HG03095 (cell line): ENCODE measurements around the gene TAF1B.
A peak's percentile ranks its signal among the peaks of the same experiment; 100 is the strongest.

Experiments used
- ATAC-seq: cut with Tn5 transposase; IDR thresholded peaks from one replicate; pipeline ENCODE4 v1.9.1; 2021; ENCODE audit warnings: moderate library complexity; ENCODE audit not compliant: unreplicated experiment

Gene TAF1B

DNA sequence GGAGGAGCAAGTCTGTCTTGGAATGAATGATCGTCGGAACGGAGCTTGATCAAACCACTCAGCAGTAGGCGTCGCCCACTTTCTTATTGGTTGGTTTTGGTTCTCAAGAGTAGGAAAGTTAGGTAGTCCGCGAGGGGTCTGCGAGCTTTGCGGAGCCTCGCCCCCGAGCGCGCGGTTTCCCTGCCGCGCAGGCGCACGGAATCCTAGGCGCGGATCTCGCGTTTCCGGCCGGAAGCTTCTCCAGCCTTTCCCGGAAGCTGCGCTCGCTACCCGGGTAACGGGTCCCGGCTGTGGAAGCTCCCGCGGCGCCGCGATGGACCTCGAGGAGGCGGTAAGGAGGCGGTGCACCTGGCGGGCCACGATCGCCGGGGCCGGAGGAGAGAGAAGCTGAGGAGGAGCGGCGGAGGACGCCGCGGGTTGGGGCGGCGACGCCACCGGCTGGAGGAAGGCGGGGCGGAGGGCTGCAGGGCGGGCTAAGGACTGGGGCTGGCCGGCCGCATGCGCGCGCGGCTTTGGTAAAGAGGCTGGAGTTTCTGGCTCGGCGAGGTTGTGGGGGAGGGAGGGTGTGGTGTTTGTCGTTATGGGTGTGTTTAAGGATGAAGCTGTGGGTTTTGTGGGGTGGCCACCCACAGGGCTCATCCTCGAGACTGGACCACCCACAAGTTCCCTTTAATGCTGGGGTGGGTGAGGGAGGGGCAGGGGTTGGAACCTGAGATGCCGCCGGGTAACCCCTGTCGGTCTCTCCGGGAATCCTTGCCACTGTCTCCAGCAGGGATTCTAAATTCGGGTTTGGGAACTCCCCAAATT is at the start of gene TAF1B:
Gene TAF1B, plus strand, starts transcription at position 246 of the 807 bp plus-strand sequence. Its CDS starts 68 bp downstream, at position 314.
- ATAC-seq, result peak; percentile 80

DNA sequence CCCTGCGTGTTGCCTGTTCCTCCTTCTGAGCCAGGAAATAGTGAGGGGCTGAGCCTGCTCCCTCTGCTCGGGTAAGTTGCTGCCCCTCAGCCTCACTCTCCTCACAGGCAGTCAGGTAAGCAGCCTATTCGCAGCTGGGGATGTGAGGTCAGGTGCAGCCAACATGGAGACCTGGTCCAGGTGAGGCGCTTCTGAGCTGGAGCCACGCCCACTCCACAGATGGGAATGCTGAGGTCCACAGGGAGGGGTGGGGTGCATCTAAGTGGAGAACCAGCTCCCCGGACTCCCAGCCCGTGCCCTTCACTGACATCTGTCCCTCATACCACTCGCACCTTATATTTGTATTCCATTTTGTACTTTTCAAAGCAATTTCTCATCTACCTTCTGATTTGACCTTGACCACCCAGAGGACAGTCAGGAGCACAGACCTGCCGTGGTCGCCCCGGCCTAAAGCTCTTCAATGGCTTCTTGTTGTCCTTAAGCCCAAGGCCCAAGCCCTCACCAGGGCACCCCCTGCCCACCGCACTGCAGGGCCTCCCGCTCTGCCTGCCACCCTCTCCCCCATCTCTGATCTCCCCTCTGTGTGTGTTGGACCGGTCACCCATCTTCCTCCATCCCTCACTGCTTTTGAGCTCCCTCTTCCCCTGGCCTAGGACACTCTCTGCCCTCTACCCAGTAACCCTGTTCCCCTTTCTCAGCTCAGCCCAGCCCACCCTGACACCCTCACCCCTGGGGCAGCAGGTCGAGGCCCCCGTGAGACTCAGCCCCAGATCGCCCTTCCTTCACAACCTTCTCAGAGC is 49.2 kb upstream of the TAF1B start:
- ATAC-seq, result no peak

DNA sequence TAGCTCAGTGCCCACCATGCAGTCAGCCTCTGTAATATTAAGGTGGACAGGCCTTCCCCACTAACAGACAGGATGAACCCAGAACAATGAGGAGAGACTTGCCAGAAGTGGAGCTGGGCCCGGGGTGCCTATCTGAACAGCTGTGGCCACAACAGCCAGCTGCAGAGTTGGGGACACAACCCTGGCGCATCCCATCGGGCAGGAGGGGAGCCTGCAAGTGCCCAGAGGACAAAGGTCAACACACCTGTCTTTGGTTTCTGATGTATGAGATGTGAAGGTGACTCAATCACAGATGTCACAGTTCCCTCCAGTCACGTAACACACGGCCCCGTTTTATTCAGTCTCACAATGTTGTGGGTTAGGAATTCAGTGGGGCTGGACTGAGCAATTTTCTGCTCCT is 48.2 kb upstream of the TAF1B start:
- ATAC-seq, result no peak

DNA sequence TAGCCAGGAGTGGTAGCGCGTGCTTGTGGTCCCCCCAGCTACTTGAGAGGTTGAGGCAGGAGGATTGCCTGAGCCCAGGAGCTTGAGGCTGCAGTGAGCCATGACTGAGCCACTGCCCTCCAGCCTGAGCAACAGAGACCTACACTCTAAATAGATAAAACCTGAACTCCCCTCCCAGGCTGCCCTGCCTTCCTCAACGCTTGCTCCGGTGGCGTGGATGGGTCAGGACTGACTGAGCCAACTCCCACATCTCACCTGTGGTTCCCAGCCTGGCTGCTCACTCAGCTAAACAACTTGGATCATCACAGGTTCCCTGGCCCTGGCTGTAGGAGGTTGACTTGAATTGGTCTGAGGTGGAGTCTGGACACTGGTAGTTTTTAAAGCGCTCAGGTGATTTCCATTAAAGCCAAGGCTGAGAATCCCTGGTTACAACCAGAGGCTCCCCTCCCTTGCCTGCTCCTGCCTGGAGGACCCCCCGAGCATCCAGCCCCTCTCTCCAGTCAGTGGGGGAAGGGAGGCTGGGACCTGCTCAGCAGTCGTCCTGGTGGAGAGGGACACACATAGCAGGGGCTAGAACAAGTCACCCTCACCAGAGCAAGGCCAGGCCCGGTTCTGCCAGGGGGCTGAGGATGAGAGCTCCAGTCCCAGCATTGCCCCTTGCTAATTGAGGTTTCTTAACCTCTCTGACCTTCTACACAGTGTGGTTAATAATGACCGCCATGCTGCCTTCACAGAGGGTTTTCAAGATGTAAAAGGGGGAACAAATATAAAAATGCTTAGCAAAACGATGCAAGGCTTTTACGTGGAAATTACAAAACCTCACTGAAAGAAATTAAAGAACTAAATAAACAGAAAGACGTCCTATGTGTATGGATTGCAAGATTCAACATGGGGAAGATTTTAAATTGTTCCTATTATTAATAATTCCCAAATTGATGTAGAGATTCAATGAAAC is 46.9 kb upstream of the TAF1B start:
- no peak for ATAC-seq

DNA sequence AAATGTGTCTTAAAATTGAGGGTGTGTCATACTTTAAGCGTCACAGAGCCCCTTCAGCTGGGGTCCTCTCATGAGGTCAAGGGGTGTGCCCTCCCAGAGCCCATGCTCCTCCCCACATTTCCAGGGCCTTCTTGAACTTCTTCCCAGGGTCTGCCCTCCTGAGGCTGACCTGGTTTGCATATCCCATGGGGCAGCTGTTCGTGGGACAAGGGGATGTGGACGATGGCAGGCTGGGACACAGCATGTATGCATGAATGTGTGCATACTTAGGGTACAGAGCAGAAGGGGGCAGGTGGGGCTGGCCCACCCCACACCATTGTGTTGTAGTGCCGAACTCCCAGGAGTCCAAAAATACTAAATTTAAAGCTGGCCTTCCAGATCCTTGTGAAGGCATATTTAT is 46.2 kb upstream of the TAF1B start:
- no peak for ATAC-seq

DNA sequence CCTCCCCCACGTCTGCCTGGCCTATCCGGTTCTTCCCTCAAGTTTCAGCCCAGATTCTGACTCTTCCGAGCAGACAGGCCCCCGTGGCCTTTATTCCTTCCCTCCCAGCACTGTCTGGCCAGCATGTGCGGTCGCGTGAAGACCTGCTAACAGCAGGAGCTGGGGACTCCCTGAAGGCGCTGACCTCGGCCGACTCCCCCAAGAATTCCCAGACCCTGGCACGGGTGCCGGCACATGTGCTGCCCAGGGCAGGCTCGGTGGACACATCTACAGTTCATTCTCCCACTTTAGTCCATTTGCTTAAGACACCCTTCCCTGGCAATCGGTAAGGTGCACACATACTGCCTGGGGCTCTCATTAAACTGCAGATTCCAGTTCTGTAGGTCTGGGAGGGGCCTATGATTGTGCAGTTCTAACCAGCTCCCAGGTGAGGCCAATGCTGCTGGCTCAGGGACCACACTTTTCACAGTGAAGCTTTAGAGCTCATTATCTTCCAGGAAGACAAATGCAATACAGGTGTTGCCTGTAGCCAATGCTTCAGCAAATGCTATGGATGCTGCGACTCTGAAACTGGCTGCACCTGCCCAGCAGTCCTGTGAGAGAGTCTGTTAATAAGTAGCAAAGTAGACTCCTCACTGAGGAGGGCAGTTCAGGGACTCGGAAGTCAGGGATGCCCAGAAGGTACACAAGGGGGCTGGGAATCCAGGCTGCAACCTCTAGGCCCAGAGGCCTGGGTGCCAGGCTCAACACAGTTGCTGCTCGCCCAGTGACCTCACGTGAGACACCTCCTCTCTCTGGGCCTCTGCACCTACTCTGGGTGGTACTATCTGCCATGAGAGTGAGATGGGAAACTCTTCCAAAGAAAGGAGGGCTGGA is 45.4 kb upstream of the TAF1B start:
- ATAC-seq, result no peak

DNA sequence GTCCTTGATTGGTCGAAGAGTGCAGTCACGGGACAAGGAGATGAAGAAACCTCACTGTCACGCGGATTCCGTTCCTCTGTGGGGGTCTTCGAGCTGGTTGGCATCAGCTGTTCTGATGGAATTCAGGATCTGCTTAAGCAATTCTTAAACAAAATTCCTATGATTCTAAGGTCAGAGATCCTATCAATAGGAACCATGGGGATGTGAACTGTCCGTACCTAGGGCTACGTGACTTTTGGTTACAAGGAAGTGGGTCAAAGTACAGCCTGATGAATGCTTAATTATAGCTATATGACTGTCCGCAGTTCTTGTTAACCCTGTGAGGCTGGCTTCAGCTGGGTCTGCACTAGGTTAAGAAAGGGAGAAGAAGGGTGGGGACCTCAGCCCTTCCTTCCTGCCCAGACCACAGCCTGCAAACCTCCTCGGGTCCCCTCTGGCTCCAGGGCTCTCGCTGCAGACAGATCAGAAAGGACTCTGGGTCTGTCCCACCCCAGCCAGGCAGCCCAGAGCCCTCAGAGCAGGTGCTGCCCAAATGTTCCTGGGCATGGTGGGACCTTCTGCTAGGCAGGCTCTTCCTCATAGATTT is 44.2 kb upstream of the TAF1B start:
- no peak for ATAC-seq

DNA sequence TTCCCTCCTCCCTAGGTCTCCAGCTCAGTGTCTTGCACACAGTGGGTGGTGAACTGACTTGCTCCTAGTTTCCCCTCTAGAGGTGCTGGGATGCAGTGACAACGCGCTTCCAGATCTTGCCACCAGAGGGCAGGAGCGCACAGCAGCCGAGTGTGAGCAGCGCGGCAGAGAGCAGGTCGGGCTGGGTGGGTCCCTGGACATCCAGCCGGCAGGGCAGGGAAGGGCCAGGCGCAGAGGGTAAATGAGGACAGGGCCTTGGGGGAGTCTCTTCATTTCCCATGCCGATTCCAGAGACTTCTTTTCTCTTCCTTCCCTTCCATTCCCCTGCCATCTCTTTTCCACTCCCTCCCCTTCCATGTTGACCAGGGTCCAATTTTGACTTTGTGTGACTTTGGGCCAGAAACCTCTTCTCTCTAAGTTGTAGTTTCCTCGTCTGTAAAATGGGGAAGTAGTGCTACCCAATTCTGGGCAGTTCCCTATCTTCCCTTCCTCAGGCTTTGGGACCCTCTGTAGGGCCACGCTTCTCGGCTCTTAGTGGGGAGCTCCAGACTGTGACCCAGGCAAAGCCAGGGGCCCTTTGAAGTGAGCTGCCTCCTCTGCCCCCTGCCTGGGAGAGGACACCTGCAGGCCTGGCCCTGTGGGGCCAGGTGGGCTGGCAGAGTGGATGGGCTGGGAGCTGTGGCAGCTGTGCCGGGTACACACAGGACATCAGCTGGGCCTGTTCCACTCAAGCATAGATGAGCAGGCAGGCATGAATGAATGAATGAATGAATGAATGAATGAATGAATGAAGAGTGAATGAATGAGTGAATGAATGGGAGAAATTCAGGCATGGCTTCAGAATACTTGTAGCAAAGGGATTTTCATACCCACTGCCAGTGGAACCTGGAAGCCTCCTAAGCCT is 43.3 kb upstream of the TAF1B start:
- peak; percentile 86 for ATAC-seq

DNA sequence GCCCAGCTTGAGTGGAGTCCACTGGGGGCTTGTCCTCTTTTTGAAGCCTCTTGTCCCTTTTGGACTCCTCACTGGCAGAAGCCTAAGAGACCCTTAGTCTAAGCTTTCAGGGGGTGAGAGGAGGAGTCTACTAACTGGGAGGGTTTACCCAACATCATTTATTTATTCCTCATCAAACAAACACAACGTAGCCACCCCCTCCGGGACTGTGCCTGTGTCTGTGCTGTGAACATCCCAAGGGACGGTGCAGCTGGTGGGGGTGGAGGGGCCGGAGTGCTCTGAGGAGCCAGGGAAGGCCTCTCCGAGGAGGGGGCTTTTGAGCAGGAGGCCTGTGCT is 42.7 kb upstream of the TAF1B start:
- ATAC-seq, result no peak

DNA sequence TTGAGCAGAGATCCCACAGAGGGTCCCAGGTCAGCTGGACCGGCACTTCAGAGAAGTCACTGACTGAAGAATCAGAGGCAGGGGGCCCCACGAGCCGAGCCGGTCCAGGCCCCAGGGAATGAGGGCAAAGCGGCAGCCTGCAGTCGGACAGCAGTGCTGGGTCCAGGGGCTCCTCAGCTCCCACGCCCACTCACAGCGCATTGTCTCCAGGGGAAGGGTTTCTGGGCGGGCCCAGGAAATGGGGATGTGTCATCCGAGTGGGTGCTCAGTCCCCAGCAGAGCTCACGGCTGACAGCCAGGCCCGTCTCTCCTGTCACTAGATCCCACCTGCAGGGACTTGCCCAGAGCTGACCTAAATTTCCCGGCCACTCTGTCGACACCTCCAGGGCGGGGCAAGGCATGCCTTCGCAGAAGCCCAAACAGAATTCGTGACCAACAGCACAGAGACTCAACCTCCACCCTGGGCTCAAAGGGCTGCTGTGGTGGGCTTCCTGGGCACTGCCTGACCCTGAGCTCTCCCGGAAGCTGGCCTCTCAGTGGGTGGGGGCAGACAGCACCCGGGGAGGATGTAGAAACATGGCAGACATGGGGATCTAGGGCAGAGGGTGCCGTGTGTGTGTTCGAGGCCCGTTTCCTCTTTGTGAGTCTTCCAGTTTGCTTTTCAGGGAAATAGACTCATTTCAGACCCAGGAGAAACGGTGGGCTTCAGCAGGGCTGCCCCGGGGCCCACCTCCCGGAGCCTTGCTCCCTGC is 42.1 kb upstream of the TAF1B start:
- ATAC-seq, result peak; percentile 41

DNA sequence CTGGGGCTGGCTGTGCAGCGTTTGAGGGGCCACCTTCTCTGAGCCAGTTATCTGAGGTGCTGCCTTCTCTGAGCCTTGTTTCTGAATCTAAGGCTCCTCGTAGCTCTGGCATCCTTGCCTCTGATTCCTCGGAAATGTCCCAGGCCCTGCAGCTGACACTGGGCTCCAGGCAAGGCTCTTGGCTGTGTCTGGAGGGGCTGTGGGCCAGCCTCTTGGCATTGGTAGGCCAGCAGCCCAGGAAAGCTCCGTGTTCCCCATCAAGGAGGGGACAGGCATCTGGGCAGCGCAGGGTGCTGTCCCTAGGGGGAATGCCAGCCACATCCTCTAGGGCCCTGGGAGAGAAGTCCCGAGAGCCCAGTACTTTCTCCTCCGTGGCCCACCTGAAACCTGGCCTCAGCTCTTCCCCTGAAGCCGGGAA is 40.7 kb upstream of the TAF1B start:
- ATAC-seq, result no peak

DNA sequence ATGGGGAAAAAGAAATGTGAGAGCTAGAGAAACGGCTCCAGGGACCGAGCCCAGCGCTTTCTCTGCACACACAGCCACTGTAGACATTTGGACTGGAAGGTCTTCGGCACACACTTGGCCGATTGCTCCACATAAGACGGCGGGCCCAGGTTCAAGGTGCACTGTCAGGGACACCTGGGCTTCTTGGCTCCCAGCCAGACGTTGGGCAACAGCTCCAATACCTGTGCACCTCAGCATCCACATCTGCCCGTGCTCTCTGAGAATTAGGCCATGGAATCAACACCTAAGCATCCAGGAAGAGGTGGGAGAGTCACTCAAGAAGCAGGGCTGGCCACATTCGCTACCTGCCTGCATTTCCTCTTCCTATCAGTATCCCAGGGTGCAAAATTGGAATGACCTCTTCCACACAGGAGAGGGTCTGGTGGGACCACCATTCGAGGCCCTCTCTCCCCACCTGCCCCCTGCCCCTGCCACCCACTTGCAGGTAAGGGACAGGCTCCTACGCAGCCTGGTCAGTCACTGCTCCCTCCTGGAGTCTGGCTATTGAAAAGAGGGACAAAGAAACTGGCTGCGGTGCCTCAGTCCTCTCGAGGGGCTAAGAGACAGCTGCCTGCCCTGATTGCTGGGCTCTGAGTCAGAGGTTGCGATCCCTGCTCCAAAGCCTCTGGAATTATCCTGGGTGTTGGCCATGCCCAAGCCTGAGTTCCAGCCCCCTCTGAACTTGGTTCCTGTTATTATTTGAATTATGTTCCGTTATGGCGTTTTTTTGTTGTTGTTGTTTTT is 40.1 kb upstream of the TAF1B start:
- no peak for ATAC-seq

DNA sequence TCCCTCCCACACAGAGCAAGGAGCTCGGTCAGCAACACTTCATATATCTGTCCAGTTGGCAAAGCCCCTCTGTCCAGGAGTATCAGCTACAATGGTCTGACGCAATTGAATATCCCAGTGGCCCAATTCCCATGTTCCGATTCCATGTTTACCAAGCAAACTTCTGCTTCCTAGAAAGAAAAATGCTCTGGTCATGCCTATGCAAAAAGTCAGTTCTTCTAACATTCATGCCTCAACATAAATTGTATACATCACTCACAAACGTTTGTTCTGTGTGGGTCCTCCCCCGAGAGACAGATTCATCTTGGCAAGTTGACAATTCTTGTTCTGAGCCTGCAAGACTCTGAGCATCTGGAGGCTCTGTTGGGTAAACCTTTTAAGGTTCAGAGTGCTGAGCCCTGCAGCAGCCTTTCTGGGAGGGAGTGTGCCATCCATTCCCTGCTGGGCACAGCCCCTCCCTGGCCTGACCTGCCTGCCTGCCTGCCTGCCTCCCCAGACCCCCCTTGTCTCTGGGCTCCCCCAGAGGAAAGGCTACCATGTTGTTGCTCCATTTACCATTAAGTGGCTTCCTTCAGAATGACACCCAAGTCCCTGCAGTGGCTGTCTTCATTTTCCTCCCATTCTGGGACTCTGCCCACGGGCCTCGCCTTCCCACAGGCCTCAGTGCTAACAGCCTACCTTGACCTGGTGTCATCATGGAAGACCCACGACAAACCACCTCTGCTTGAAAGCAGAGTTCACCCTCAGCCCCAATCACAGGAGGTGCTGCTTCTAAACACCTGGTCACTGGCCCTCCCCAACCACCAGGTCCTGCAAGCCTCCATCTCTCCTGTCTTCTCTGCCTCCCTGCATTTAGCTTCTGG is 37.6 kb upstream of the TAF1B start:
- no peak for ATAC-seq

DNA sequence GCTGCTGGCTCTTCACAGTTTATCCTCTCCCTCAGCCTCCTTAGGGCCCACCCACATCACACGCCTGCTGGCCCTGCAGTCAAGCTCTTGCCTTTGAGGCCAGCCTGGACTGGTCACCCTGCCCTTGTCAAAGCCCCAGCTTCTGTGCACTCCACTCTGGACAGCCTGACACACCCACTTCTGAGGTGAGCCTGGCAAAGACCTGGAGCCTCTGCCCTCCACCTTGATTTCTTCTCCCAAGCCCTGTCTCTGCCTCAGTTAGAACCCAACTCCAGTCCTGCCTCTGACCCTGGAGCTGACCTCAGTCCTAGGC is 37.0 kb upstream of the TAF1B start:
- no peak for ATAC-seq

DNA sequence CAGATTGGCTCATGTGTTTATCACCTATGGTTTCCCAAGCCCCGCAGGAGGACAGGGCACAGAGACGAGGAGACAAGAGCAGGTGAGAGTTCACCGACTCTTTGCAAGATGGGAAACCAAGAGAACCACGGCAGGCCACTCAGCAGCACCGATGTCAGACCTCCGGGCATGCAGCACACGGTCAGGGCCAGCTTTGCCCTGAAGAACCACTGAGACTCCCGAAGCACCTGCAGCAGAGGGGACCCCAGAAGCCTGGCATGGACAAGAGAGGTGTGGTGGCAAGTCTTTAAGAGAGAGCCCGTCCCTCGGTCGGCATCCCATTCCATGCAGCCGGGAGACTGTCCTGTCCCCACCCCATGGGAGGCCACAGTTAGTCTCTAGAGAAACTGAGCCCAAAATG is 36.6 kb upstream of the TAF1B start:
- ATAC-seq, result no peak

DNA sequence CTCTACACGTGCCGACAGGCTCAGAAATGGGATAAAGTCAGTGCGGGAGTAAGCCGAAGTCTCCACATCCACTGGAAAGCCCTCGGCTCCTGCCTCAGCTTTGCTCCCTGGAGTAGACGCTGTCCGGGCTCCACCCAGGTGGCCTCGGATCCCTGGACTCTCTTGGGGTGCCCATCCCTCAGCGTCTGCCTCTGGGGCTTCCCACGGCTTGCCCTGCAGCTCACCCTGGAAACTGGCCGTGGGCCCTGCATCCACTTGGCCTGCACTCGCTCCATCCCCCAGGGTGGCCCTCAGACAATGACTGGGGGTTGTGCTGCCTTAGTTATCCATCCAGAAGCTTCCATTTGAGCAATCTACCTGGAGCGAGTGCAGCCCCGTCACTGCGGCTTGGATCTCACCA is 36.2 kb upstream of the TAF1B start:
- ATAC-seq, result no peak
